RWPE2 (cell line): Measurements from ENCODE around the gene RSPH1.

Experiments
- ATAC-seq: fragments of 200-7000 bp; cut with Tn5 transposase; 3 replicates; pipeline ENCODE4 v1.9.1; 2021; ENCODE audit warnings: low read depth
- DNase-seq: peaks from one replicate; pipeline ENCODE4 v3.0.0-alpha.2; 2020; ENCODE audit warnings: low spot score
- H3K27ac ChIP-seq: fragments of 450-650 bp; 2 replicates; pipeline ENCODE4 v1.5.1; 2017; ENCODE audit warnings: mild to moderate bottlenecking; ENCODE audit not compliant: poor library complexity, severe bottlenecking
- H3K27me3 ChIP-seq: fragments of 250-450 bp; sonication (Bioruptor Pico); 2 replicates; pipeline ENCODE4 v1.5.1; 2021; ENCODE audit warnings: mild to moderate bottlenecking, moderate library complexity; ENCODE audit not compliant: insufficient read depth, poor library complexity, severe bottlenecking
- H3K36me3 ChIP-seq: fragments of 250-450 bp; sonication (Bioruptor Pico); 2 replicates; pipeline ENCODE4 v1.5.1; 2020; ENCODE audit warnings: low read depth, mild to moderate bottlenecking, moderate library complexity
- H3K4me1 ChIP-seq: fragments of 250-450 bp; sonication (Bioruptor Pico); 2 replicates; pipeline ENCODE4 v1.5.1; 2021; ENCODE audit warnings: mild to moderate bottlenecking, moderate library complexity; ENCODE audit not compliant: insufficient read depth, poor library complexity, severe bottlenecking
- H3K4me3 ChIP-seq: fragments of 250-450 bp; sonication (Bioruptor Pico); 2 replicates; pipeline ENCODE4 v1.5.1; 2021; ENCODE audit warnings: mild to moderate bottlenecking, moderate library complexity; ENCODE audit not compliant: severe bottlenecking
- H3K9me3 ChIP-seq: fragments of 250-450 bp; sonication (Bioruptor Pico); 2 replicates; pipeline ENCODE4 v1.5.1; 2021; ENCODE audit warnings: mild to moderate bottlenecking, moderate library complexity; ENCODE audit not compliant: severe bottlenecking
- CTCF ChIP-seq: fragments of 450-650 bp; IDR thresholded peaks from one replicate; pipeline ENCODE4 v1.5.1; 2017; ENCODE audit warnings: mild to moderate bottlenecking, moderate library complexity; ENCODE audit not compliant: poor library complexity, severe bottlenecking

RSPH1 gene

GRCh38 chr21:42518215-42518614 lies 22.2 kb upstream of the RSPH1 start:
- Histone ChIP-seq H3K36me3 (peaks cover 9% of the 10 kb centered on the region), H3K27ac (no peak overlapping the region), H3K27me3 (no peaks in the 10 kb centered on the region), H3K9me3 (no peaks in the 10 kb centered on the region), H3K4me3 (no peak overlapping the region), H3K4me1 (peaks cover 12% of the 10 kb centered on the region)
- TF ChIP-seq CTCF, result no peak
- ATAC-seq, result no peak
- DNase-seq, result no peak

GRCh38 chr21:42515708-42516502 lies 19.9 kb upstream of the RSPH1 start:
- TF ChIP-seq CTCF, result no peak
- H3K9me3 ChIP-seq, result no peaks in the 10 kb centered on the region
- no peak overlapping the region for H3K27ac ChIP-seq
- H3K36me3 ChIP-seq, result peaks cover 9% of the 10 kb centered on the region
- no peaks in the 10 kb centered on the region for H3K27me3 ChIP-seq
- no peak for DNase-seq
- peaks cover 12% of the 10 kb centered on the region for H3K4me1 ChIP-seq
- H3K4me3 ChIP-seq, result no peak overlapping the region
- ATAC-seq, result no peak

- TF ChIP-seq CTCF, result no peak
- no peaks in the 10 kb centered on the region for H3K27me3 ChIP-seq
Measured at GRCh38 chr21:42514883-42515228, 18.8 kb upstream of the RSPH1 start.

GRCh38 chr21:42513985-42514882 lies 18.2 kb upstream of the RSPH1 start:
- no peaks in the 10 kb centered on the region for H3K9me3 ChIP-seq
- H3K36me3 ChIP-seq, result no peaks in the 10 kb centered on the region
- TF ChIP-seq CTCF, result no peak
- no peaks in the 10 kb centered on the region for H3K27me3 ChIP-seq
- peaks cover 12% of the 10 kb centered on the region for H3K4me1 ChIP-seq
- DNase-seq (no peak), ATAC-seq (peak; percentile 62)
- peak overlapping the region; percentile 80 for H3K4me3 ChIP-seq
- H3K27ac ChIP-seq, result peak overlapping the region; percentile 24

More at GRCh38 chr21:42514883-42515228, 18.8 kb upstream of the RSPH1 start:
- ATAC-seq (no peak), DNase-seq (no peak)
- H3K27ac ChIP-seq, result peak overlapping the region; percentile 24
- H3K4me1 ChIP-seq, result peaks cover 12% of the 10 kb centered on the region
- H3K36me3 ChIP-seq, result peaks cover 4% of the 10 kb centered on the region; the same call in 1 of the 2 replicates
- no peaks in the 10 kb centered on the region for H3K9me3 ChIP-seq
- peak overlapping the region; percentile 80 for H3K4me3 ChIP-seq
